Activated CD4-positive, alpha-beta T cell treated with anti-CD3 and anti-CD28 coated beads, Interleukin-2, amount 50 U/mL, for 24 hours (primary cell): ENCODE measurements around the gene ZFPM1.

ENCODE experiments used
- DNase-seq, 2 donors: peaks; one replicate each; pipeline ENCODE4 v3.0.0-alpha.2; 2020; ENCODE audit warnings: low read depth in 1 of 2, low spot score in 1 of 2

ZFPM1 gene

GRCh38 chr16:88525663-88525990 is 72.5 kb downstream of the ZFPM1 start:
- DNase-seq, result no peak

- DNase-seq, result no peak
Measured at GRCh38 chr16:88526008-88526905, 73.2 kb downstream of the ZFPM1 start.

DNA sequence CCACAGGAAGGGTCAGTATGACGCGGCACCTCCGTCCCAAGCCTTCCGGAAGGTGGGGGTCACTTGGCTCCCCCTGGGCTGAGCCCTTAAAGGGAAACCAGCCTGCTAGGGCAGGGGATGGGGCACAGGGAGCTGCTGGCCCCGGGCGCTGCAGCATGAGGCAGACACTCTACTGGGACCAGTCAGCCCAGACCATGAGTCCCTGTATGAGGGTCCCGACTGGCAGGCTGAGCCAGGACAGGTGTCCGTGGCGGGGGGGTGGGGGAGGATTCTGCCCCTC is 73.8 kb downstream of the ZFPM1 start:
- no peak for DNase-seq

- DNase-seq, result peak; percentile 41
Measured at GRCh38 chr16:88527186-88527936, 74.3 kb downstream of the ZFPM1 start.

GRCh38 chr16:88527937-88528743 is 75.1 kb downstream of the ZFPM1 start:
- no peak for DNase-seq

DNA sequence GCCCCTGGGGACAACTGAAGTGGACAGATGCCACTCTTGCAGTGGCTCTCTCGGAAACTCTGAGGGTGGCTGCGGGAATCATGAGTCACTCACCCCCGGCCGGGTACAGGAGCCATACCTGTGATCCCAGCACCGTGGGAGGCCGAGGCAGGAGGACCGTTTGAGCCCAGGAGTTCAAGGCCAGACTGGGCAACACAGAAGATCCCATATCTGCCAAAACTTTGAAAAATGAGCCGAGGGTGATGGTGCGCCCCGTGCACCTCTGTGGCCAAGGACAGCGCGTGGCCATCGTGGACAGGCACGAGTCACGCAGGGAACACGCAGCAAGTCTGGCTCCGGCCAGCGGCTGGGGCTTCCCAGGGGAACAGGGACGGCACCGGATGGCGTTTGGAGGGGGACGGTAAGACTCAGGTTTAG is 75.8 kb downstream of the ZFPM1 start:
- no peak for DNase-seq

DNA sequence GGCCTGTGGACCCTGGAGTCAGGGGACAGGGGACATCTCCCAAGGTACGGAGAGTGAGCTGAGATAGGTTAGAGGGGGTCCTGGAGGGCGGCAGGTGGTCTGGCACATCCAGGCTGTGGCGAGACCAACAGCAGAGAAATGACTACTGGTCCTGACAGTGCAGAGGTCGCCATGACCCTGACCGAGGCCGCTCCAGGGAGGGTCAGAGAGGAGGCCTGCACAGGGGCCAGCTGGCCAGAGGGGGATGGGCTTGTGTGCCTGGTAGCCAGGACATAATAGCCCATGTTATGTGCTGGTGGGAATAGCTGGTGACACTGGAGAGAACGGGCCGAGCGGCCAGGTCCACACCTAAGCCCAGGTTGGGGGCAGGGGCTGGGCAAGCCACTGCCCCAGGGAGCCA is 76.5 kb downstream of the ZFPM1 start:
- no peak for DNase-seq

DNA sequence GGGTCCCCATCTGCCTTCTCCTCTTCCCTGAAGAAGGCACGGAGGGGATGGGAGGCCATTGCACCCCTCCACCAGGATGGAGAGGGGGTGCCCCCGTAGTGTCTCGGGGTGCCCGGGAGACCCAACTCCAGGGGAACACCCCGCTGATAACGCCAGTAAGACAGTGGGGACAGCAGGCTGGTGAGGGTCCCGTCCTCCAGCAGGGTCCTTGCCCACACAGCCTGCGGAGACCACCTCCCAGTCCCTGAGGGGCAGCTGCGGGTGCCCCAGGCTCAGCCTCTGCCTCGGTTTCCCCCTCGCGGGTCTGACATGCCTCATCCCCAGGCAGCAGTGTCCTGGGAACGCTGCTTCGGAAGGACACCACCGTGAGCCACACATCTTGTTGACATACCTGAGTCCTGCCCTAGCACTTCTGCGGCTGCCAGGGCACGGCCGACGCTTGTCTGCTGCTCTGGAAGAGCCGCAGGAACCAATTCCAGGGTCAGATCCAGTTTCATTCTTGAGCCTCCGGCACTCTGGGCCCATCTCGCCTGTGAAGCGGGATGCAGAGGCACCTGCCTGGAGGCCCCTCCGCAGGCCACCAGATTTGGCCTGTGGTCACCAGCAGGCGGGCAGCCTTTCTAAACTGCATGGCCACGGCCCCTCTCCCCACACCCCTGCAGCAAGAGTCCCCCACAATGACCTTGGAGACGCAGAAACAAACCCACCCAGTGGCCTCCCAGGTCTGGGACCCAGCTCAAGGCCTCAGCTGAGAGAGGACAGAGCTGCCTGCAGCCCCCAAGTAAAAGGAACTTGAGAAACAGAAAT is 77.2 kb downstream of the ZFPM1 start:
- DNase-seq, result no peak

- no peak for DNase-seq
Measured at GRCh38 chr16:88530858-88531203, 77.8 kb downstream of the ZFPM1 start.

DNA sequence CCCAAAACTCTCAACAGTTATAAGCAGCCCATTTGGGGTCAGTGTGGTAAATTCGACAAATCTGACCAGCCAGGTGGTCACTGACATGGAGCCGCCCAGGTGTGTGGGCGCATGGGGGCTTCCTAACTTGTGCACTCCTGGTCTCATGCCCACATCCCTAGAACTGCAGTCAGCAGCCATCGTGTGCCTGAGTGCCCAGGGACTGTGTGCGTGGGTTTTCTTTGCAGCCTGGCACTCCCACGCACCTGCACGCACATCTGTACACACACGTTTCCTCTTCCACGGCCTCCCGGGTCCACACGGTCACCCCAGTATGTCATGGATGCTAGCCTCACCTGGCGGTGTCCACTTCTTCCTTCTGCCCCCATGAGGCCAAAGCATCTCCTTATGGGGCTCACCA is 78.3 kb downstream of the ZFPM1 start:
- DNase-seq, result no peak

- DNase-seq, result no peak
Measured at GRCh38 chr16:88531931-88532433, 78.9 kb downstream of the ZFPM1 start.

DNA sequence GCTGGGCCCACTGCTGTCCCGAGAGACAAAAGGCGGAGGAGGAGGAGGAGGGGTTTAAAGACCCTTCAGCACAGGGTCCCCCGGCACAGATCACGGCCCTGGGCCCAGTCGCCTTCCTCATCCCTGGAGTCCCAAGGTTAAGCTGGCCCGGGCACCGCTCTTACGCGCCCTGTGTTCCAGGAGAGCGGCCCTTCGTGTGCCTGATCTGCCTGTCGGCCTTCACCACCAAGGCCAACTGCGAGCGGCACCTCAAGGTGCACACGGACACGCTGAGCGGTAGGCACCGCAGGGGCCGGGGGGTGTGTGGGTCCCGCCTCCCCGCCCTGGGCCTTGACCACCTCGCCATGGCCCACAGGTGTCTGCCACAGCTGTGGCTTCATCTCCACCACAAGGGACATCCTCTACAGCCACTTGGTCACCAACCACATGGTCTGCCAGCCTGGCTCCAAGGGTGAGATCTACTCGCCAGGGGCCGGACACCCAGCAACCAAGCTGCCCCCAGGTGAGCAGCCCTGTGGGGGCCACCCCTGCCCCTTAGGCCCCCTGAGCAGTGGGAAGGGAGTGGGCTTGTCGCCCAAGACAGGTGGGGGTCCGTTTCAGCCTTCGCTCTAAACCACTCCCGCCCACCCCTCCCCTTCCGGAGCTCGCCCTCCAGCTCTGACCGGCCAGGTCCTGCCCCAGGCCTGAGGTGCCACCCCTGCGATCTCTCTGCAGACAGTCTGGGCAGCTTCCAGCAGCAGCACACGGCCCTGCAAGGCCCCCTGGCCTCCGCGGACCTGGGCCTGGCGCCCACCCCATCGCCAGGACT is 79.6 kb downstream of the ZFPM1 start:
- no peak for DNase-seq

GRCh38 chr16:88533381-88533917 is 80.4 kb downstream of the ZFPM1 start:
- no peak for DNase-seq

DNA sequence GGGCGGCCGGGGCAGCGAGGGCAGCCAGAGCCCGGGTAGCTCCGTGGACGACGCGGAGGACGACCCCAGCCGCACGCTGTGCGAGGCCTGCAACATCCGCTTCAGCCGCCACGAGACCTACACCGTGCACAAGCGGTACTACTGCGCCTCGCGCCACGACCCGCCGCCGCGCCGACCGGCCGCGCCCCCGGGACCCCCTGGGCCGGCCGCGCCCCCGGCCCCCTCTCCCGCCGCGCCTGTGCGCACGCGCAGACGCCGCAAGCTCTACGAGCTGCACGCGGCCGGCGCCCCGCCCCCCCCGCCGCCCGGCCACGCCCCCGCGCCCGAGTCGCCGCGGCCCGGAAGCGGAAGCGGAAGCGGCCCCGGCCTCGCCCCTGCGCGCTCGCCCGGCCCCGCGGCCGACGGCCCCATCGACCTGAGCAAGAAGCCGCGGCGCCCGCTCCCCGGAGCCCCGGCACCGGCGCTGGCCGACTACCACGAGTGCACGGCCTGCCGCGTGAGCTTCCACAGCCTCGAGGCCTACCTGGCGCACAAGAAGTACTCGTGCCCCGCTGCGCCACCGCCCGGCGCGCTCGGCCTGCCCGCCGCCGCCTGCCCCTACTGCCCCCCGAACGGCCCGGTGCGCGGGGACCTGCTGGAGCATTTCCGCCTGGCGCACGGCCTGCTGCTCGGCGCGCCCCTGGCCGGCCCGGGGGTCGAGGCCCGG is 81.0 kb downstream of the ZFPM1 start:
- DNase-seq, result peak; percentile 62 to 71

GRCh38 chr16:88534638-88535190 is 81.6 kb downstream of the ZFPM1 start:
- no peak for DNase-seq

GRCh38 chr16:88535191-88535856 is 82.2 kb downstream of the ZFPM1 start:
- no peak for DNase-seq

DNA sequence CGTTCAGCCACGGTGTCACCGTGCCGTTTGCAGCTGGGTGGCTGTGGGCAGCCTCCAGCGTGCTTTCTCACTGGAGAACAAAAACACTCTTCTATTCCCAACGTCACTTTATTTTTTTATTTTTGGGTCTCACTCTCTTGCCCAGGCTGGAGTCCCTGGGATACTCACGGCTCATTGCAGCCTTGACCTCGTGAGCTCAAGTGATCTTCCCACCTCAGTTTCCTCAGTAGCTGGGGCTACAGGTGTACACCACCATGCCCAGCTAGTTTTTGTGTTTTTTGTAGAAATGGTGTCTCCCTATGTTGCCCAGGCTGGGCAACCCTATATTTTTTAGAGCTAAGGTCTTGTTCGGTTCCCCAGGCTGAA is 82.8 kb downstream of the ZFPM1 start:
- no peak for DNase-seq

DNA sequence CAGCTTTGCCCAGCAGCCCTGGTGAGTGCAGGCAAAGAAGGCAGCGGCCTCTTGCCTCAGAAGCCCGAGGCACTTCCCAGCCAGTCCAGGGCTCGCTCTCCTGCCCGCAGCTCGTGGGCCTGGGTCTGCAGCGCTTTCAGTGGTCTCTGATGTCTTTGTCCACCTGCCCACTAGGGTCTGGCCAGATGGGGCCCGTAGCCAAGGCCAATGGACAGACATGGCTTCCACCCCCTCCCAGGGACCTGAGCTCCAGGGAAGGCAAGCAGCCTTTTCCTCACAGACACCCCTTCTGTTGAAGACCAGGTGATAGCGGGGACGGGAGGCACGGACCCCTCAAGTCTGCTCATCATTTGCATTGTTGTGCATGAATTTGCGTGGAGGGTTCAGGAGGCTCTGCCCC is 83.4 kb downstream of the ZFPM1 start:
- no peak for DNase-seq
